IMR-90 (cell line): ENCODE data around the gene SETD3.

Experiments
- RAD21 ChIP-seq: IDR thresholded peaks from 2 replicates; pipeline ENCODE4 v1.6.1; 2012; ENCODE audit warnings: low read length, improper control_type of control experiment
- TF ChIP-seq, protein P1 (sequence below): fragments of 150-350 bp; IDR thresholded peaks from 2 replicates; pipeline ENCODE4 v1.6.1; 2017; ENCODE audit warnings: mild to moderate bottlenecking, antibody characterized with exemption, low read length, low read depth

DNA sequence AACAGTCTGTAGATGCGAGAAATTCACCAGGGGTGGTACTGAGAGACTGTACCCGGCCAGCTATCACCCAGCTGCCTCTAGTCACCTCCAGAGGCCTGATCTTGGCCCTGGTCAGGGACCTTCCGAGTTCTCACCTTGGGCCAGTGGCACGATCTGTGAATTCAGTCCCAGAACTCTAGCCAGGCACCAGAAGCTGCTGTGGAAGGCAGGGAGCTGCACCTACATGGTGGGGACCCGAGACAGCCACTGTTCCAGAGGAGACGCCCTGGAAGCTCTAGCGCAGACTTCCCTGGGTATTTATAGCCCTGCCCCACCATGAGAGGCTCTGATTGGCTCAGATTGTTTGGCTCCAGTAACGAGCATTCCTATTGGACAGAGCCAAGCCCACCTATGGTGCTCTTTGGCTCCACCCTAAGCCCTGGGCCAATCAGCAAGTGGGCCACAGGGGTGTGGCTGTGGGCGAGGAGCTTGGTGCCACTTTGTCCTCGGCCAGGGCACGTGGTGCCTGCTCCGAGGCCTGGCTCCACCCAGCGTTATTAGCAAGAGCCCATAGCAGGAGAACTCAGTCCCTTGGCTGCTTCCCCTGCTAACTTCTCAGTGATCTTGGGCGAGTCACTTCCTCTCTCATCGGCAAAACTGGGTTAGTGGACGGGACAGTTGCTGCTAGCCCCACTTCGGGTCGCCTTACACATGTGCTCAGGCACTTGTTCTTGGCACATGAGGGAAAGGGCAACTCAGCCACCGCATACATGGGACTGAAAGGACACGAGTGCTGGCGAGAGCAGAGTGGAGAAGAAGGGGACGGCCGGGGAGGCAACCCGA lies 119.7 kb downstream of the SETD3 start:
- TF ChIP-seq, protein P1, sequence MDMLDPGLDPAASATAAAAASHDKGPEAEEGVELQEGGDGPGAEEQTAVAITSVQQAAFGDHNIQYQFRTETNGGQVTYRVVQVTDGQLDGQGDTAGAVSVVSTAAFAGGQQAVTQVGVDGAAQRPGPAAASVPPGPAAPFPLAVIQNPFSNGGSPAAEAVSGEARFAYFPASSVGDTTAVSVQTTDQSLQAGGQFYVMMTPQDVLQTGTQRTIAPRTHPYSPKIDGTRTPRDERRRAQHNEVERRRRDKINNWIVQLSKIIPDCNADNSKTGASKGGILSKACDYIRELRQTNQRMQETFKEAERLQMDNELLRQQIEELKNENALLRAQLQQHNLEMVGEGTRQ, result no peak
- TF ChIP-seq RAD21, result no peak
